ENCODE data around the gene EIF3M.
"Not testable (repeated sequence)": the region's sequence is repeated elsewhere in the genome, so short reads cannot be mapped to it uniquely, and the experiment has no call there.

EIF3M gene

DNA sequence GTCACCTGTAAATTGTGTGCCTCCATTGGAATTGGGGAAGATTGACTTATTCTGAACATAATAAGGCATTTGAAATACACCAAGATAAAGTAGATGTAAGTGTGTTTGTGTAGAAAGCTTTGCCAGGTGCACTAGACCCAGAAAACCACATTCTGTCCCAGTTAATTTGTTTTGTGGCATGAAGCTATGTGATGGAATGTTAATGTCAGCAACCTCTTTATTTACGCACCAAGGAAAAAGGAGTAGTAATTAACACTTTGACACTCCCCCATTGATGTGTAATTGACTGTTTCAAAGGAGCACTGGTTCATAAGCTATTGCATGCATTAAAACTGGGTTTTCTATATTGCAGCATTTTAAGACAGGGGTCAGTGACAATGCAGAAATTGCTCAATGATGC is 14.3 kb downstream of the EIF3M start:
- DNase-seq (ENCODE audit: insufficient read length), result no peak
- TF ChIP-seq POLR2A (IDR thresholded peaks at IDR 0.05; ENCODE audit: low read depth, low read length) (no peak), TAF1 (IDR thresholded peaks at IDR 0.05; ENCODE audit: borderline replicate concordance, low read depth, low read length) (no peak), POLR2AphosphoS5 (IDR thresholded peaks at IDR 0.05; ENCODE audit: low read depth, low read length) (no peak)
- FAIRE-seq, result peak; percentile 57

DNA sequence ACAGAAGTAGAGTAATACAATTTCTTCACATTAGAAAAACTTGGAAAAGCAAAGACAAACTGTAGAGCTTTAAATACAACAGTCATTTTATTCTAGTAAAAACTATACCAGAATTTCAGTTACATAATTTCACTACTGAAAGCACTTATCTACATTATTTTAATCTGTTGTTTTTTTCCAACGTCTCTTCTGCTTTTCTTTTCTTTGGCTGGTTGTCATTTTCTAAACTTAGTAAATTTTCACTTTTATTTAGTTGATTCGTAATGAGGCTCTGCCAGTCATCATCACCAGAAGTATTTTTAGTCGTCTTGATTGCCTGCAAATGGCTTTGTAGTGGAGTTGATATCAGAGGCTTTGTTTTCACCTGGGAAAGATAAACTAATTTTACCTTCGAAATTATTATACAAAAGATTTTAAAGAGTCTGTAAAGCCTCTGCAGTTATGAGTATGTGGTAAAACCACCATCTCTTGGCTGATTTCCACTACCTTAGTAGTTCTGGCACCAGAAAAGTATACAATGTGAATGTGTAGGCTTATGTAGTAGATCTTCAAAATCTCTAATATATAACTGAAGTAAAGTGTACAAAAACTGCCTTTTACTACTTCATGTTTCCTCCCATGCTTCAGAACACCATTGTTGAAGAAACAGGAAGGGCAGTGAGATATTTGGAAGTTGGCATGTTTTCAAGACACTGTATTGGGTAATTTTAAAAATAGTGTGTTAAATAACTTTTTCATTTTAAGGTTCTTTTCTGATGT is 19.2 kb downstream of the EIF3M start:
- FAIRE-seq (no peak), DNase-seq (ENCODE audit: insufficient read length) (no peak)
- TF ChIP-seq TAF1 (IDR thresholded peaks at IDR 0.05; ENCODE audit: borderline replicate concordance, low read depth, low read length) (no peak), POLR2AphosphoS5 (IDR thresholded peaks at IDR 0.05; ENCODE audit: low read depth, low read length) (no peak), POLR2A (IDR thresholded peaks at IDR 0.05; ENCODE audit: low read depth, low read length) (no peak)

DNA sequence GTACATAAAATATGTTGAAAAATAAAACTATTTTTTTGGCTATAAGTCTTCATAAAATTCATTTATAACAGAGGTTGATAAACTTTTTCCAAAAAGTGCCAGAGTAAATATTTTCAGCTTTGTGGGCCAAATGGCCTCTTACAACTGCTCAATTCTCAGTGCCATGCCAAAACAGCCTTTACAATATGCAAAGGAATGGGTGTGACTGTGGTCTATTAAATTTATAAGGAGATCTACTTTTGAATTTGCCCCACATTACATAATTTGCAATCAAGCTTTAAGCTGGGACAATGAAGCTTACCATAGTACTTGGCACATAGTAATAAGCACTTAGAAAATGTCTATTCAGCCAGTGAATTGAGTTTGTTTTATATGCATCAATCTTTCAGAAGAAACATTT is 22.6 kb downstream of the EIF3M start:
- FAIRE-seq (no peak), DNase-seq (ENCODE audit: insufficient read length) (no peak)
- TF ChIP-seq POLR2AphosphoS5 (IDR thresholded peaks at IDR 0.05; ENCODE audit: low read depth, low read length) (no peak), POLR2A (IDR thresholded peaks at IDR 0.05; ENCODE audit: low read depth, low read length) (no peak), TAF1 (IDR thresholded peaks at IDR 0.05; ENCODE audit: borderline replicate concordance, low read depth, low read length) (no peak)

DNA sequence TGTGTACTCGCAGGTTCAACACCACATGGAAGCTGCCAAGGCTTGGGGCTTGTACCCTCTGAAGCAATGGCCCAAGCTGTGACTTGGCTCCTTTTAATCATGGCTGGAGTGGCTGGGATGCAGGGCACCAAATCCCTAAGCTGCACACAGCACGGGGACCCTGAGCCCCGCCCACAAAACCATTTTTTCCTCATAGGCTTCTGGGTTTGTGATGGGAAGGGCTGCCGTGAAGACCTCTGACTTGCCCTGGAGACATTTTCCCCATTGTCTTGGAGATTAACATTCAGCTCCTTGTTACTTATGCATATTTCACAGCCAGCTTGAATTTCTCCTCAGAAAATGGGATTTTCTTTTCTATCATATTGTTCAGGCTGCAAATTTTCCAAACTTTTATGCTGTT is 25.2 kb downstream of the EIF3M start:
- DNase-seq (ENCODE audit: insufficient read length), result not testable (repeated sequence)
- peak; percentile 40 for FAIRE-seq

DNA sequence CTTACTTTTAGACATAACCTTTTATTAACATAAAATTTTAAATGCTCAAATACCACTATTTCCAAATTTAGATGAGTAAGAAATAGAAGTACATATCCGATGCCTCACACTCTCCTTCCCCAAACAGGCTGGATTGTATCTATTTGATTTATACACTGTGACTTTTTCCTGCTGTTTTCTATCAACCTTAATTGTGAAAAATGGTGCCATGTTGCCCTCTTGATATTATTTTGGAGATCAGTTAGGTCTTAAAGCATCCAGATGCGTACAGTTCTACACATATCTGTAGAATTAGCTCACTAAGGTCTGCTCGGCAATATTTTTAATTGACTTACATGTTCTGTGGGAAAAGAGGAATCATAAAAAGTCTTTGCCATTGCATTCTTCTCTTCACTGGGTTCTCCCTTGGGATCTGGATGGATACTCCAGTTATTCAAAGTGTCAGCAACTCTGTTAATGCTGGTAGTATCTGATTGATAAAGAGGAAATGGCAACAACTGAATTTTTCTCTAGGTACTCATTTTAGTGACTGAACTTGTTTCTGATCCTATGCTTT is 27.2 kb downstream of the EIF3M start:
- TF ChIP-seq POLR2AphosphoS5 (IDR thresholded peaks at IDR 0.05; ENCODE audit: low read depth, low read length) (no peak), POLR2A (IDR thresholded peaks at IDR 0.05; ENCODE audit: low read depth, low read length) (no peak), TAF1 (IDR thresholded peaks at IDR 0.05; ENCODE audit: borderline replicate concordance, low read depth, low read length) (no peak)
- FAIRE-seq (no peak), DNase-seq (ENCODE audit: insufficient read length) (no peak)

DNA sequence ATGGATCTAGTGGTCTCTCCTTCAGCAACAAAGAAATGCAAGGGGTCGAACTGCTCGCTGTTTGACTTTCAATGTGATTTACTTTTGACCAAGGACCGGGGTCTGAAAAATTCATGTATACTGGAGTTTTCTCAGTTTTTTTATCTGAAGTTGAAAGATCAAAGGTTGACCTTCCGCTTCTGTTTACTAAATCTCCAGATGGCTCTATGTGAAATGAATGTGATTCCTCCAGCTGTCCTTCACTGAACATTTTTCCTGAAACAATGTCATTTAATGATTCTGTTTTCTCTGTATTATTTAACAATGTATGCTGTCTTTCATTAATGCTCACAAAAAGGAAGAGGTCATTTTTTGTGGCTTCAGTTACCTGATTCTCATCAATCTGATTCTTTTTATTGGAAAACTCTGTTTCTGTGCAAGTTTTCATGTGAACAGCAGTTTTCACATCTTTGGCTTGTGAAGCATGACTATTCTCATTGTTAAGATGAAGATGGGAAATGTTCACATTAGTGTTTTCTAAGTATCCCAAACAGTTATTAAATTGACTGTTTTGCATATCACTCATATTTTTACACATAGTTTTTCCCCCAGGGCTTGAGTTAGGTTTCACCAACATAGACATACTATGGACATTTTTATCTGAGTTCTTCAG is 30.0 kb downstream of the EIF3M start:
- FAIRE-seq, result peak; percentile 9
- TF ChIP-seq POLR2A (IDR thresholded peaks at IDR 0.05; ENCODE audit: low read depth, low read length) (no peak), POLR2AphosphoS5 (IDR thresholded peaks at IDR 0.05; ENCODE audit: low read depth, low read length) (no peak), TAF1 (IDR thresholded peaks at IDR 0.05; ENCODE audit: borderline replicate concordance, low read depth, low read length) (no peak)

DNA sequence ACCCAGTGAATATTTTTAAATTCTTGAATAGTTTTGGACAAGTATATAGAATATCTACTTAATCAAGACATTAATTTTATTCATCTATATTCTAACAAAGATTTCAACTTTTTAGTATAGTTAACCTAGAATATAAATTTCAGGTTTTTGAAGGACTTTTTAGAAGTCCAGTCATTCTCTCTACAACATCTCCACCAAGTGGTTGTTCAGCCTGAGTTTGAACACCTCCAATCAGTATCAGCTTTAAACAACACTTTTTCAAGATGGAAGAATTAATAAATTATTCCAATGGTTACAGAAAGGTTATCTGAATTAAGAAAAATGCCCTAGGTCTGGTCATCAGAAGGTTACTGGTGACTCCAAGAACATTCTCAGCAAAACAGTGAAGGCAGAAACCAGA is 31.8 kb downstream of the EIF3M start:
- no peak for TF ChIP-seq POLR2A (IDR thresholded peaks at IDR 0.05; ENCODE audit: low read depth, low read length)
- TF ChIP-seq POLR2AphosphoS5 (IDR thresholded peaks at IDR 0.05; ENCODE audit: low read depth, low read length), result no peak
- no peak for TF ChIP-seq TAF1 (IDR thresholded peaks at IDR 0.05; ENCODE audit: borderline replicate concordance, low read depth, low read length)
- FAIRE-seq (no peak), DNase-seq (ENCODE audit: insufficient read length) (no peak)

More for the DNA sequence above, 30.0 kb downstream of the EIF3M start:
- DNase-seq (ENCODE audit: insufficient read length), result no peak

DNA sequence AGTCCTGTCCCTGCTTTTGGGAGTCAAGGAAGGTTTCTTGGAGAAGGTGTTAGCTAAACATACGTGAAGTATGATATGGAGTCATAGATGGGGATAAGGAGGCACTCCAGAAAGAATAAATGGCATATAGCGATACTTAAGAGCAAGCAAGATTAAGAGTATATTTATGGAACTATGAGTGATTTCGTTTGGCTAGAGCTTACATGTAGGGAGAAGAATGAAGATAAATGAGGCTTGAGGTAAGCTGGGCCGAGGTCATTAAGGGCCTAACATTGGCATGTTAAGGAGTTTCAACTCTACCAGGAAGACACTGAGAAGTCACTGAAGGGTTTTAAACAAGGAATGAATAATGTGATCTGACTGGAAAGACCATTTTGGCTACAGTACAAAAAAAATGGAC is 33.3 kb downstream of the EIF3M start:
- FAIRE-seq (no peak), DNase-seq (ENCODE audit: insufficient read length) (no peak)
- TF ChIP-seq TAF1 (IDR thresholded peaks at IDR 0.05; ENCODE audit: borderline replicate concordance, low read depth, low read length) (no peak), POLR2AphosphoS5 (IDR thresholded peaks at IDR 0.05; ENCODE audit: low read depth, low read length) (no peak), POLR2A (IDR thresholded peaks at IDR 0.05; ENCODE audit: low read depth, low read length) (no peak)

DNA sequence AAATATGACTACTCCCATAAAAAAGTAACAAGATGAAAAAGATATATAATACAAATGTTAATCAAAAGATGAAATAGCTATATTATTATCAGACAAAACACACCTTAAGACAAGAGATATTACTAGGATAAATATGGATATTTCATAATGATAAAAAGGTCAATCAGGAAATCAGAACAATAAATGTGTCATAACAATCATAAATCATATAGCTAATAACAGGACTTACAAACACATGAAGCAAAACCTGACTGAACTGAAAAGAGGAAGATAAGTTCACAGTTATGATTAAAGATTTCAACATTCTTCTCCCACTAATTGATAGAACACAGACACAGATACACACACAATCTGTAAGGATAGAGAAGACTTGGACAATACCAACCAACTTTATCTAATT is 47.2 kb downstream of the EIF3M start:
- FAIRE-seq (no peak), DNase-seq (ENCODE audit: insufficient read length) (no peak)
- TF ChIP-seq TAF1 (IDR thresholded peaks at IDR 0.05; ENCODE audit: borderline replicate concordance, low read depth, low read length) (no peak), POLR2AphosphoS5 (IDR thresholded peaks at IDR 0.05; ENCODE audit: low read depth, low read length) (no peak), POLR2A (IDR thresholded peaks at IDR 0.05; ENCODE audit: low read depth, low read length) (no peak)

DNA sequence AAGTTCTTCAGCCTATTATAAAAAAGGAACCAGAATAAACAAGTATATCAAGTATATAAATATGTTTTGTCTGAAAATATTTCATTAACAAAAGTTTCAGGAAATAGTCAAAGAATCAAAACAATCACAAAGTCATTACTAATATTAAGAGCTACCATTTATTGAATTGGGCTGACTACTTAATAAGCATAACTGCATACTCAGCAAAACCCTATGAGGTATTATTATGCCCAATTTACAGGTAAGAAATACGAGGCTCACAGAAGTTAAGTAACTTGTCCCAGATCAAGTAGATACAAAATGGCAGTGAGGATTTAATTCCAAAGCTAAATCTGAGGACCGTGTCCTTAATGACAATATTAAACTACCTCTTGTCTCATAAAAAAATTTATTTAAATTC is 52.2 kb downstream of the EIF3M start:
- FAIRE-seq (no peak), DNase-seq (ENCODE audit: insufficient read length) (no peak)
- no peak for TF ChIP-seq POLR2A (IDR thresholded peaks at IDR 0.05; ENCODE audit: low read depth, low read length)
- TF ChIP-seq POLR2AphosphoS5 (IDR thresholded peaks at IDR 0.05; ENCODE audit: low read depth, low read length), result no peak
- TF ChIP-seq TAF1 (IDR thresholded peaks at IDR 0.05; ENCODE audit: borderline replicate concordance, low read depth, low read length), result no peak

DNA sequence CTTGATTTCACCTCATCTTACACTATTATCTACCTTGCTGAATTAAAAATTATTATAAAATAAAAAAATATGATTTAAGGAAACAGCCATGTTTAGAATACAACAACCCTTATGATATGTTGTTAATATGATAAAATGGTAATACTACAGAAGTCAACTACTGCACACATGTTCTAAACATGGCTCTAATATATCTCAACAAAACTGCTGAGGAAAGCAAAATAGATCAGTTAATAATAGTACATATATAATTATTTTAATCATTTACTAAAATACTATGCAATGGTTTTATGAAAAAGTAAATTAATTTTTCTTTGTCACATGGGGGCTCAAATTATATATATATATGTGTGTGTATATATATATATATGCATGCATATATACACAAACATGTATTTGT is 57.7 kb downstream of the EIF3M start:
- DNase-seq (ENCODE audit: insufficient read length), result no peak
- no peak for FAIRE-seq
- no peak for TF ChIP-seq POLR2AphosphoS5 (IDR thresholded peaks at IDR 0.05; ENCODE audit: low read depth, low read length)
- TF ChIP-seq TAF1 (IDR thresholded peaks at IDR 0.05; ENCODE audit: borderline replicate concordance, low read depth, low read length), result no peak
- no peak for TF ChIP-seq POLR2A (IDR thresholded peaks at IDR 0.05; ENCODE audit: low read depth, low read length)

DNA sequence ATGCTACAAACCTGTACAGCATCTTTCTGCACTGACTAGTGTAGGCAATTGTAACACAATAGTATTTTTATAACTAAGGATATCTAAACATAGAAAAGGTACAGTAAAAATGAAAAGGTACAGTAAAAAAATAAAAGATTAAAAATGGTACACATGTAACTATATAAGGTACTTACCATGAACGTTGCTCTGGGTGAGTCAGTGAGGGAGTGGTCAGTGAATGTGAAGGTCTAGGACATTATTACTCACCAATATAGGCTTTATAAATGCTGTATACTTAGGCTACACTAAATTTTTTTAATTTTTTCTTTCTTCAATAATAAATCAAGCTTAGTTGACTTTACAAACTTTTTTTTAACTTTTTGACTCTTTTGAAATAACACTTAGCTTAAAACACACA is 59.9 kb downstream of the EIF3M start:
- TF ChIP-seq POLR2A (IDR thresholded peaks at IDR 0.05; ENCODE audit: low read depth, low read length) (no peak), POLR2AphosphoS5 (IDR thresholded peaks at IDR 0.05; ENCODE audit: low read depth, low read length) (no peak), TAF1 (IDR thresholded peaks at IDR 0.05; ENCODE audit: borderline replicate concordance, low read depth, low read length) (no peak)
- FAIRE-seq, result no peak
- no peak for DNase-seq (ENCODE audit: insufficient read length)

All from GM12892 (cell line).